ENCODE data around the gene PLP2. TPM values are rescaled to one million over a fixed set of nuclear protein-coding genes. Genes with fewer than 3 reads are reported as not detected.

Gene PLP2
- total RNA-seq, 6 experiments from 2014 or later: 7.4 to 24.4 (median 14.5) TPM

DNA sequence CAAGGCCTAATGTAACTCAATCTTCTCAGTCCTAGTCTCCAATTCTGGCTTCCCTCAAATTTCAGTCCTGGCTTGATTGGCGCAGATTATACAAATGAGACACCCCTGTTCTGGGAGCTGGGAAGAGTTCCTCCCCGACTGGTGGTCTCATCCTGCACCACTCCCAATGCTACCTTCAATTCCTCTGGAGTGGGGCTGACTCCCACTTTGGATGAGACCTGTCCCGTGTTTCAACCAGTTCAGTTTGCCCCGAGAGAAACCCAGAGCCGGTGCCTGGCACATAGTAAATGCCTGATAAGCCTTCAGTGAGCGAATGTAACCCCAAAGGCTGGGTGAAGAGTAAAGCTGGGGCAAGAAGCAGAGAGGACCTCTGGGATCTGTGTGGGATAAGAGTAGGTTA is 32.3 kb downstream of the PLP2 start:
- no peak overlapping the region for H3K4me3 ChIP-seq
- no peak overlapping the region for H3K27ac ChIP-seq
- WGBS (ENCODE audit: insufficient coverage, low coverage, low lambda C conversion rate, missing lambda C conversion rate): 70% methylated on average over 6 of the region's 6 CpGs
- no peak for DNase-seq
- no peaks in the 10 kb centered on the region for H3K36me3 ChIP-seq
- TF ChIP-seq POLR2A (IDR thresholded peaks at IDR 0.05): no peak
- TF ChIP-seq, protein P1, sequence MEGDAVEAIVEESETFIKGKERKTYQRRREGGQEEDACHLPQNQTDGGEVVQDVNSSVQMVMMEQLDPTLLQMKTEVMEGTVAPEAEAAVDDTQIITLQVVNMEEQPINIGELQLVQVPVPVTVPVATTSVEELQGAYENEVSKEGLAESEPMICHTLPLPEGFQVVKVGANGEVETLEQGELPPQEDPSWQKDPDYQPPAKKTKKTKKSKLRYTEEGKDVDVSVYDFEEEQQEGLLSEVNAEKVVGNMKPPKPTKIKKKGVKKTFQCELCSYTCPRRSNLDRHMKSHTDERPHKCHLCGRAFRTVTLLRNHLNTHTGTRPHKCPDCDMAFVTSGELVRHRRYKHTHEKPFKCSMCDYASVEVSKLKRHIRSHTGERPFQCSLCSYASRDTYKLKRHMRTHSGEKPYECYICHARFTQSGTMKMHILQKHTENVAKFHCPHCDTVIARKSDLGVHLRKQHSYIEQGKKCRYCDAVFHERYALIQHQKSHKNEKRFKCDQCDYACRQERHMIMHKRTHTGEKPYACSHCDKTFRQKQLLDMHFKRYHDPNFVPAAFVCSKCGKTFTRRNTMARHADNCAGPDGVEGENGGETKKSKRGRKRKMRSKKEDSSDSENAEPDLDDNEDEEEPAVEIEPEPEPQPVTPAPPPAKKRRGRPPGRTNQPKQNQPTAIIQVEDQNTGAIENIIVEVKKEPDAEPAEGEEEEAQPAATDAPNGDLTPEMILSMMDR (IDR thresholded peaks at IDR 0.05): no peak
- intact Hi-C loops (cut with DNase I): no loop called here
- no peaks in the 10 kb centered on the region for H3K4me1 ChIP-seq
- ATAC-seq: no peak
- no peaks in the 10 kb centered on the region for H3K27me3 ChIP-seq
- H3K9me3 ChIP-seq: no peaks in the 10 kb centered on the region

DNA sequence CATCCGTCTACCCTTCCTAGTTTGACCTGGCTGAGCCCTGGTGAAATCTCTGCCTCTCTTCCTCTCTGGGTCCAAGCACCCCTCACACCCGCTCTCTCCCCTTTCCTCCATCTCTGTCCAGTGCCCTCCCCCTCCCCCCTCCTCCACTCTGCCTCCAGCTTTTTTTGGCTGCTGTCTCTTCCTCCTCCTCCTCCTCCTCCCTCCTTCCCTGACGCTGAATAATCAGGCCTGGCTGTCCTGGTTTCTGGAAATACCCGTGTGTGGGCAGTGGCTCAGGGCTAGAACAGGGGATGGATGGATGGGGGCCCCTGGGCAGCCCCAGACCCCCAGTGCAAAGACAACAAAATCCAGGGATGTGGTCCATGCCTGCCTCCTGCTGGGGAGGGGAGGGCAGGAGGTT is 33.0 kb downstream of the PLP2 start:
- H3K27ac ChIP-seq: no peak overlapping the region
- no peaks in the 10 kb centered on the region for H3K36me3 ChIP-seq
- intact Hi-C loops (cut with DNase I): no loop called here
- WGBS (ENCODE audit: insufficient coverage, low coverage, low lambda C conversion rate, missing lambda C conversion rate): 22% methylated on average over 2 of the region's 4 CpGs
- H3K4me3 ChIP-seq: no peak overlapping the region
- DNase-seq (no peak), ATAC-seq (no peak)
- no peaks in the 10 kb centered on the region for H3K4me1 ChIP-seq
- no peak for TF ChIP-seq POLR2A (IDR thresholded peaks at IDR 0.05)
- TF ChIP-seq, protein P1 (IDR thresholded peaks at IDR 0.05): no peak
- no peaks in the 10 kb centered on the region for H3K9me3 ChIP-seq
- no peaks in the 10 kb centered on the region for H3K27me3 ChIP-seq

DNA sequence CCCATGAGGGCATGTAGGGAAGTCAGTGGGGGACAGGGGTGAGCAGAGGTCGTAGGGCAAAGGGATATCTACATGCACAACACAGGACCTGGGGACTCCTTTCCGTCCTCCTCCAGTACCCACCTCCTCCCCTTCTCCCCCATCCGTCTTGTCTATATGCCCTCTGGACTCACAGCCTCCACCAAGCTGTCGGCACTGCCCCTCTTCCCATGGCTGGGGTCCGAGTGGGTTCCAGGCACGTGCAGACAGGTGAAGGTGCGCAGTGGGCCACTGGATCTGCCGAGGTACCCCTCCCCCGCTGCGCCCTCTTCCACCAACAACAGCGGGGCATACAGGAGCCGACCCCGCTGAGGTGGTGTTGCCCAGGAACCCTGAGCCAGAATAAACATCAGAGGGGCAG is 33.7 kb downstream of the PLP2 start:
- TF ChIP-seq, protein P1 (IDR thresholded peaks at IDR 0.05): no peak
- TF ChIP-seq POLR2A (IDR thresholded peaks at IDR 0.05): no peak
- intact Hi-C loops (cut with DNase I): no loop called here
- no peaks in the 10 kb centered on the region for H3K36me3 ChIP-seq
- no peak for ATAC-seq
- no peaks in the 10 kb centered on the region for H3K9me3 ChIP-seq
- no peak for DNase-seq
- no peaks in the 10 kb centered on the region for H3K4me1 ChIP-seq
- H3K27me3 ChIP-seq: no peaks in the 10 kb centered on the region
- WGBS (ENCODE audit: insufficient coverage, low coverage, low lambda C conversion rate, missing lambda C conversion rate): 58% methylated on average over 6 of the region's 13 CpGs
- H3K4me3 ChIP-seq: no peak overlapping the region
- no peak overlapping the region for H3K27ac ChIP-seq

DNA sequence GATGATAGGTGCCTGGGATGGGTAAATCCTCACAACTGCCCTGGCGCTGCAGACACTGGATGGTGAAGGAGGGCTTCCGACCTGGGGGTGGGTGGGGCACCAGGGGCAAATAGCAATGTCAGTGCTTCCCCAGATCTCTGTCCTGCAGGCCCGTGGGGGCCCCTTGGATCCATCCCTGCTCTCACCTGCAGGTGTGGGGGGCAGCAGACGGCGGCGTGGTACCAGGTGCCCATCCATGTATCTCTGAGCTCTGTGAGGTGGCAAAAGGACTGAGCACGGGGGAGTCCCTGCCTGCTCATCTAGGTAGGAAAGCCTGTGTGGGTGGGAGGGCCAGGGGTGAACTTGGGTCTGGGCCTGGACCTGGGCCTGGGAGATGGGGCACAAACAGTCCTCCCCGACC is 34.8 kb downstream of the PLP2 start:
- no peaks in the 10 kb centered on the region for H3K36me3 ChIP-seq
- no peak overlapping the region for H3K27ac ChIP-seq
- DNase-seq (no peak), ATAC-seq (no peak)
- H3K4me1 ChIP-seq: no peaks in the 10 kb centered on the region
- TF ChIP-seq, protein P1 (IDR thresholded peaks at IDR 0.05): no peak
- no peak for TF ChIP-seq POLR2A (IDR thresholded peaks at IDR 0.05)
- H3K9me3 ChIP-seq: no peaks in the 10 kb centered on the region
- intact Hi-C loops (cut with DNase I): no loop called here
- 40% methylated on average over 2 of the region's 8 CpGs for WGBS (ENCODE audit: insufficient coverage, low coverage, low lambda C conversion rate, missing lambda C conversion rate)
- H3K27me3 ChIP-seq: no peaks in the 10 kb centered on the region
- H3K4me3 ChIP-seq: no peak overlapping the region

DNA sequence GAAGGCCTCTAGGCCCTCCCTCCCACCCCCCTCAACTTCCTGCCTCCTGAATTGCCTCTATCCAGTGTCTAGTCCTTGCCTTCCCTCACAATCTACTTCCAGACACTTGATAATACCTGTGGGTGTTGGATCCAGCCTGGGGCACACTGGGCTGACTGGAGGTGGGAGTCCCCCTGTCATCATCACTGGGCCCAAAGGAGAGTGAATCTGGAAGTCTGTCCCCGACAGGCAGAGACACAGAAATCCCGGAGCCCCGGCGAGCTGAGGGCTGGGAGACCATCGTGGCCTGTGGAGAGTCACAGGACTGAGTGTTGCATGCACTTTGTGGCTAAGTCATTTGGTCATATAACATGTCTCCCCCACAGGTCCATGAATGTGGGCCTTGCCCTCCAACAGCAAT is 36.7 kb downstream of the PLP2 start:
- no peak for DNase-seq
- TF ChIP-seq, protein P1 (IDR thresholded peaks at IDR 0.05): no peak
- no peak for TF ChIP-seq POLR2A (IDR thresholded peaks at IDR 0.05)
- intact Hi-C loops (cut with DNase I): no loop called here
- Histone ChIP-seq H3K9me3 (no peaks in the 10 kb centered on the region), H3K4me1 (no peaks in the 10 kb centered on the region), H3K27ac (no peak overlapping the region), H3K27me3 (no peaks in the 10 kb centered on the region), H3K4me3 (no peak overlapping the region), H3K36me3 (no peaks in the 10 kb centered on the region)
- no peak for ATAC-seq
- 80% methylated on average over 5 of the region's 5 CpGs for WGBS (ENCODE audit: insufficient coverage, low coverage, low lambda C conversion rate, missing lambda C conversion rate)

Data from right lobe of liver (tissue), 6 donors.